Measurements from ENCODE around the gene TMX2.

- TF ChIP-seq POLR2AphosphoS5 (IDR thresholded peaks at IDR 0.05) = no peak
- no peak for TF ChIP-seq POLR2A (IDR thresholded peaks at IDR 0.05)
- TF ChIP-seq CTCF (IDR thresholded peaks at IDR 0.05 in 8 of 11, conservative IDR thresholded peaks at IDR 0.05 in 3 of 11) = no peak
Observed at GRCh38 chr11:57713835-57714234, 1.4 kb downstream of the TMX2 start.
